ENCODE data around the gene TMEM120B.

Gene TMEM120B

GRCh38 chr12:121802843-121803698 lies 90.5 kb downstream of the TMEM120B start (continued):
- TF ChIP-seq CTCF (tag by site-specific recombination; IDR thresholded peaks at IDR 0.05) = peak; percentile 19; the same call in 1 of the 2 replicates
- peak; percentile 51; the same call in 1 of the 2 replicates for TF ChIP-seq SP7 (tag by site-specific recombination; IDR thresholded peaks at IDR 0.05)
- TF ChIP-seq ZBTB20 (tag by site-specific recombination; IDR thresholded peaks at IDR 0.05) = peak; percentile 98
- peak; percentile 96 for TF ChIP-seq GLIS2 (tag by site-specific recombination; IDR thresholded peaks at IDR 0.05)
- no peak for TF ChIP-seq ZNF292 (tag by site-specific recombination; IDR thresholded peaks at IDR 0.05; ENCODE audit: borderline replicate concordance, low read depth)
- peak; percentile 96 for TF ChIP-seq PATZ1 (tag by site-specific recombination; IDR thresholded peaks at IDR 0.05)
- peak; percentile 44; the same call in 1 of the 2 replicates for TF ChIP-seq ZNF341 (tag by site-specific recombination; IDR thresholded peaks at IDR 0.05; ENCODE audit: low read depth)
- no peak for TF ChIP-seq GLI2 (tag by site-specific recombination; IDR thresholded peaks at IDR 0.05; ENCODE audit: borderline replicate concordance, low read depth)
- TF ChIP-seq TSHZ1 (tag by site-specific recombination; IDR thresholded peaks at IDR 0.05; ENCODE audit: borderline replicate concordance) = no peak
- TF ChIP-seq KLF10 (tag by site-specific recombination; IDR thresholded peaks at IDR 0.05) = peak; percentile 52; the same call in 1 of the 2 replicates
- peak; percentile 35 for TF ChIP-seq ZNF629 (tag by site-specific recombination; IDR thresholded peaks at IDR 0.05)
- TF ChIP-seq ZNF10 (tag by site-specific recombination; IDR thresholded peaks at IDR 0.05) = peak; percentile 83
- TF ChIP-seq SCRT2 (tag by site-specific recombination; IDR thresholded peaks at IDR 0.05) = peak; percentile 57
- TF ChIP-seq ZBTB8A (tag by site-specific recombination; IDR thresholded peaks at IDR 0.05) = peak; percentile 93
- peak; percentile 86 for TF ChIP-seq SP2 (tag by site-specific recombination; IDR thresholded peaks at IDR 0.05)
- peak; percentile 65 for TF ChIP-seq WT1 (tag by site-specific recombination; IDR thresholded peaks at IDR 0.05)
- peak; percentile 75 for TF ChIP-seq ZNF335 (tag by site-specific recombination; conservative IDR thresholded peaks at IDR 0.05)
- TF ChIP-seq ZNF692 (tag by site-specific recombination; IDR thresholded peaks at IDR 0.05) = 0 out of 2 replicates have a peak, but pooled peaks have one; percentile 25
- peak; percentile 66 for TF ChIP-seq IKZF3 (tag by site-specific recombination; IDR thresholded peaks at IDR 0.05)
- peak; percentile 98 for TF ChIP-seq ZNF398 (tag by site-specific recombination; IDR thresholded peaks at IDR 0.05)
- TF ChIP-seq ZNF2 (tag by site-specific recombination; IDR thresholded peaks at IDR 0.05) = no peak
- TF ChIP-seq KLF9 (tag by site-specific recombination; IDR thresholded peaks at IDR 0.05; ENCODE audit: low read depth) = 0 out of 2 replicates have a peak, but pooled peaks have one; percentile 12
- 0 out of 2 replicates have a peak, but pooled peaks have one; percentile 21 for TF ChIP-seq INSM2 (tag by site-specific recombination; IDR thresholded peaks at IDR 0.05)
- peak; percentile 88 for TF ChIP-seq ZEB2 (tag by site-specific recombination; IDR thresholded peaks at IDR 0.05)
- peak; percentile 76; the same call in 1 of the 2 replicates for TF ChIP-seq ZNF660 (tag by site-specific recombination; IDR thresholded peaks at IDR 0.05)
- TF ChIP-seq ZIC2 (tag by site-specific recombination; IDR thresholded peaks at IDR 0.05) = peak; percentile 55

Data from HEK293 (cell line).